K562 (cell line): Measurements from ENCODE around the gene CTSD. TPM values are rescaled to one million over a fixed set of nuclear protein-coding genes. Genes with fewer than 3 reads are reported as not detected.

Experiments used
- ATAC-seq: fragments of 200-7000 bp; cut with Tn5 transposase; 3 replicates; pipeline ENCODE4 v1.9.1; 2020; ENCODE audit warnings: moderate library complexity
- BruUV-seq: library from RNA; stranded (reverse); fragments of 400-500 nt; replicated peaks from 2 replicates; lab custom pipeline; 2021; lab: Mats Ljungman, UMichigan
- CTCF ChIA-PET: fragments of 300-600 bp; formaldehyde crosslinking; extraction: SDS; loops from one replicate; lab custom pipeline; 2021; ENCODE audit warnings: low intra/inter-chr PET ratio; lab: Yijun Ruan, JAX
- POLR2A ChIA-PET: fragments of 300-600, 350-650 bp; sonication (Branson Sonifier 250); formaldehyde crosslinking; extraction: SDS; loops from one replicate; lab custom pipeline; 2021; ENCODE audit warnings: antibody characterized with exemption, inconsistent platforms; lab: Yijun Ruan, JAX
- DNase-seq, 4 experiments: peaks; one replicate each; pipeline versions ENCODE4 v3.0.0 to v3.0.0-alpha.2; 2011 to 2018; ENCODE audit warnings: low spot score in 3 of 4, mixed read lengths in 3 of 4; ENCODE audit errors: extremely low read depth in 1 of 4
- FAIRE-seq: peaks from 2 replicates; lab custom pipeline; 2011; peaks lifted over from hg19 to GRCh38; lab: Jason Lieb, UNC
- H2AFZ ChIP-seq: 2 replicates; pipeline ENCODE4 v1.6.0; 2011; ENCODE audit warnings: low read depth, low read length, control low read depth, inconsistent platforms
- H3K27ac ChIP-seq: fragments of 200-600 bp; 3 replicates; pipeline ENCODE4 v1.8.0; 2011; ENCODE audit warnings: low read depth, mild to moderate bottlenecking, control low read depth, inconsistent platforms, low read length, moderate library complexity, mixed read lengths; ENCODE audit errors: extremely low read depth
- H3K27me3 ChIP-seq, 2 experiments: fragments of 300-600 bp in 1 of 2; 2 replicates in 1 of 2; 3 replicates in 1 of 2; pipeline versions ENCODE4 v1.6.0 to v1.8.0; 2011; ENCODE audit warnings: inconsistent platforms in 2 of 2, low read length in 2 of 2, mild to moderate bottlenecking in 1 of 2, mixed read lengths in 1 of 2, moderate library complexity in 1 of 2; ENCODE audit not compliant: control insufficient read depth in 2 of 2, insufficient read depth in 2 of 2
- H3K36me3 ChIP-seq: fragments of 300-600 bp; 3 replicates; pipeline ENCODE4 v1.8.0; 2011; ENCODE audit warnings: mild to moderate bottlenecking, low read length, inconsistent platforms; ENCODE audit not compliant: control insufficient read depth, insufficient read depth
- H3K4me1 ChIP-seq, 2 experiments: fragments of 200-600 bp in 1 of 2; replicated peaks in 1 of 2; 2 replicates in 1 of 2; 3 replicates in 1 of 2; pipeline versions ENCODE4 v1.5.1 to v1.8.0; 2011; ENCODE audit warnings: inconsistent platforms in 2 of 2, low read length in 2 of 2, mild to moderate bottlenecking in 1 of 2, mixed read lengths in 1 of 2, moderate library complexity in 1 of 2; ENCODE audit not compliant: control insufficient read depth in 2 of 2, insufficient read depth in 2 of 2
- H3K4me2 ChIP-seq: 2 replicates; pipeline ENCODE4 v1.6.1; 2011; ENCODE audit warnings: low read length, control low read depth, inconsistent platforms, mixed read lengths; ENCODE audit not compliant: insufficient read depth
- H3K4me3 ChIP-seq: fragments of 200-600 bp; sonication (generic), shearing (Covaris generic); 2 replicates; pipeline ENCODE4 v1.5.1; 2016; ENCODE audit warnings: control low read depth, inconsistent platforms
- H3K79me2 ChIP-seq: fragments of 200-600 bp; 3 replicates; pipeline ENCODE4 v1.8.0; 2011; ENCODE audit warnings: low read length, inconsistent platforms; ENCODE audit not compliant: control insufficient read depth, insufficient read depth
- H3K9ac ChIP-seq, 2 experiments: 2 replicates each; pipeline versions ENCODE4 v1.6.0 to v1.6.1; 2011; ENCODE audit warnings: low read depth in 2 of 2, low read length in 2 of 2, control low read depth in 1 of 2, inconsistent platforms in 1 of 2, mild to moderate bottlenecking in 1 of 2, mixed read lengths in 1 of 2; ENCODE audit not compliant: insufficient read depth in 1 of 2
- H3K9me1 ChIP-seq: one replicate; pipeline ENCODE4 v1.6.0; 2011; ENCODE audit warnings: inconsistent platforms, mild to moderate bottlenecking, low read length, moderate library complexity; ENCODE audit not compliant: control insufficient read depth, insufficient read depth
- H3K9me3 ChIP-seq: replicated peaks from 2 replicates; pipeline ENCODE4 v1.5.1; 2011; ENCODE audit warnings: low read depth, low read length, inconsistent platforms; ENCODE audit not compliant: control insufficient read depth, insufficient read depth
- H4K20me1 ChIP-seq: replicated peaks from 2 replicates; pipeline ENCODE4 v1.6.1; 2011; ENCODE audit warnings: low read length, inconsistent platforms, mixed read lengths; ENCODE audit not compliant: control insufficient read depth, insufficient read depth
- NFE2 ChIP-seq: IDR thresholded peaks from 2 replicates; pipeline ENCODE4 v1.6.1; 2014; ENCODE audit warnings: antibody characterized with exemption, low read depth
- NR4A1 ChIP-seq, 2 experiments: fragments of 250-450 bp in 1 of 2; fragments of 450-650 bp in 1 of 2; sonication (Bioruptor Pico) in 1 of 2; IDR thresholded peaks; 2 replicates each; pipeline versions ENCODE4 v1.4.0 to v1.6.1; 2016 to 2020; ENCODE audit warnings: mild to moderate bottlenecking in 2 of 2, missing compliant biosample characterization in 1 of 2, missing genetic modification characterization in 1 of 2, moderate library complexity in 1 of 2
- SNRNP70 ChIP-seq: fragments of 200-400 bp; formaldehyde crosslinking; optimal IDR thresholded peaks from 2 replicates; pipeline ENCODE3; 2017; ENCODE audit warnings: low read depth, low read length
- ZNF174 ChIP-seq: fragments of 250-450 bp; sonication (Bioruptor Pico); IDR thresholded peaks from 2 replicates; pipeline ENCODE4 v1.4.0; 2020; ENCODE audit warnings: mild to moderate bottlenecking
- WGBS: fragments of 100-300 bp; shearing (Covaris generic); methylation state at CpG from one replicate; pipeline ENCODE4 v1.1.6; 2016; ENCODE audit warnings: low coverage, mixed read lengths; ENCODE audit not compliant: insufficient coverage; ENCODE audit errors: missing lambda C conversion rate; 5-methylcytosine and 5-hydroxymethylcytosine counted together
- in situ Hi-C: fragments of 300-500 bp; cut with MboI; formaldehyde crosslinking; loops from 4 replicates; pipeline ENCODE4 v1.15.0; 2018; ENCODE audit warnings: inconsistent platforms, mixed read lengths
- intact Hi-C: fragments of 100-400 bp; cut with micrococcal nuclease; formaldehyde crosslinking; loops from 2 replicates; pipeline ENCODE4 v1.14.2; 2022
- polyA plus RNA-seq, 8 experiments: library from polyadenylated mRNA; depleted of rRNA in 4 of 8; stranded (reverse) in 5 of 8; unstranded in 3 of 8; fragments of >200 nt; fragmentation: Nextera tagmentation in 2 of 8; fragmentation: Illumina TruSeq in 1 of 8; extraction: Ambion mirVana in 2 of 8; extraction: Trizol in 1 of 8; gene quantifications; 2 replicates each; pipeline versions ENCODE4 v1.2.1 to v1.2.3, GENCODE V29; 2011 to 2014; ENCODE audit warnings: inconsistent platforms in 1 of 8, missing spikeins in 1 of 8
- total RNA-seq, 7 experiments: library from RNA; depleted of rRNA in 6 of 7; stranded (reverse); fragments of >200 nt in 6 of 7; fragmentation: Illumina TruSeq in 2 of 7; extraction: Trizol in 2 of 7; gene quantifications; 2 replicates each; pipeline versions ENCODE4 v1.2.1 to v1.2.3, GENCODE V29; 2011 to 2021; ENCODE audit warnings: low replicate concordance in 1 of 7
- TF ChIP-seq, protein P1 (sequence below): fragments of 450-650 bp; IDR thresholded peaks from 2 replicates; pipeline ENCODE4 v1.7.1; 2018; ENCODE audit warnings: mild to moderate bottlenecking, low read depth; ENCODE audit not compliant: partially characterized antibody

Gene CTSD
- total and polyA plus RNA-seq, 9 of the 15 experiments (the other 6 are each of a cell fraction or from before 2014, with no cell fraction given), result 1.0 to 112 (median 40.9) TPM

DNA sequence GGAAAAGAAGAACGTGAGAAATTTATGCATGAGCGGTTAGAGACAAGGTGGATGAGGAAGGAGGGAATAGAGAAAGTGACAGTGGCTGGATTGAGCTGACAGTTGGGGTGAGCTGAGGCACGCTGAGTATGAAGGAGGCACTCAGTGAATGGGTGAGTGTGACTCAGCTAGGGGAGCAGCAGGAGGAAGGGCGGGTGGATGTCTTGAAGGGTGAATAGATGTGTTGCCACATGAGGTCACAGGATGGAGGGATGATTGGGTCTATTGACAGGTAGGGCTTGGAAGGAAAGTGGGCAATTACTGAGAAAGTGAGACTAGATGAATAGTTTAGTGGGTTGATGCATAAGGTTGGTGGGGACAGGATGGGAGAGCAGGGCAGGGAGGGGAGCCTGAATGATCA lies 21.4 kb downstream of the CTSD start (continued):
- TF ChIP-seq, protein P1, sequence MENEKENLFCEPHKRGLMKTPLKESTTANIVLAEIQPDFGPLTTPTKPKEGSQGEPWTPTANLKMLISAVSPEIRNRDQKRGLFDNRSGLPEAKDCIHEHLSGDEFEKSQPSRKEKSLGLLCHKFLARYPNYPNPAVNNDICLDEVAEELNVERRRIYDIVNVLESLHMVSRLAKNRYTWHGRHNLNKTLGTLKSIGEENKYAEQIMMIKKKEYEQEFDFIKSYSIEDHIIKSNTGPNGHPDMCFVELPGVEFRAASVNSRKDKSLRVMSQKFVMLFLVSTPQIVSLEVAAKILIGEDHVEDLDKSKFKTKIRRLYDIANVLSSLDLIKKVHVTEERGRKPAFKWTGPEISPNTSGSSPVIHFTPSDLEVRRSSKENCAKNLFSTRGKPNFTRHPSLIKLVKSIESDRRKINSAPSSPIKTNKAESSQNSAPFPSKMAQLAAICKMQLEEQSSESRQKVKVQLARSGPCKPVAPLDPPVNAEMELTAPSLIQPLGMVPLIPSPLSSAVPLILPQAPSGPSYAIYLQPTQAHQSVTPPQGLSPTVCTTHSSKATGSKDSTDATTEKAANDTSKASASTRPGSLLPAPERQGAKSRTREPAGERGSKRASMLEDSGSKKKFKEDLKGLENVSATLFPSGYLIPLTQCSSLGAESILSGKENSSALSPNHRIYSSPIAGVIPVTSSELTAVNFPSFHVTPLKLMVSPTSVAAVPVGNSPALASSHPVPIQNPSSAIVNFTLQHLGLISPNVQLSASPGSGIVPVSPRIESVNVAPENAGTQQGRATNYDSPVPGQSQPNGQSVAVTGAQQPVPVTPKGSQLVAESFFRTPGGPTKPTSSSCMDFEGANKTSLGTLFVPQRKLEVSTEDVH, result no peak

DNA sequence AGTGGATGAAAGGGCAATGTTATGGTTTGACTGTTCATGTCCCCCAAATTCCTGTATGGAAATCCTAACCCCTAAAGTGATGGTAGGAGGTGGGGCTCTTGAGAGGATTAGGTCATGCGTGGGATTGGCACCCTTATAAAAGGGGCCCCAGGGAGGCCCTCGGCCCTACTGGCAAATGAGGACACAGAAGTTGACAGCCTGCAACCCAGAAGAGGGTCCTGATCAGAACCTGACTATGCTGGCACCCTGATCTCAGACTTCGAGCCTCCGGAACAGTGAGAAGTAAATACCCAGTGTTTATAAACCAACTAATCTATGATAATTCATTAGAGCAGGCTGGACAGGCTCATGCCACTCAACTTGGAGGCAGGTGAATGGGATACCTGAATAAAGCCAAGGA lies 22.0 kb downstream of the CTSD start:
- DNase-seq (no peak), ATAC-seq (no peak), FAIRE-seq (no peak)
- Histone ChIP-seq H4K20me1 (0 out of 2 replicates have a peak, but pooled peaks cover 4% of the 10 kb centered on the region), H3K27me3 (peaks cover 5 to 24% of the 10 kb centered on the region in 2 experiments; a peak in 3 of 5 replicates), H3K4me3 (no peak overlapping the region), H3K4me1 (peaks cover 0 to 5% of the 10 kb centered on the region in 2 experiments; a peak in 1 of 5 replicates), H2AFZ (no peak overlapping the region), H3K36me3 (no peaks in the 10 kb centered on the region), H3K9me1 (no peaks in the 10 kb centered on the region), H3K9me3 (peaks cover 8% of the 10 kb centered on the region), H3K79me2 (no peaks in the 10 kb centered on the region), H3K4me2 (no peak overlapping the region), H3K9ac (no peak overlapping the region), H3K27ac (no peak overlapping the region)
- no TSS peak for BruUV-seq
- in situ Hi-C loops (no loop called here), intact Hi-C loops (no loop called here)
- ChIA-PET POLR2A (no interaction called here), CTCF (no interaction called here)
- WGBS, result 0% methylated on average over 4 of the region's 4 CpGs
- TF ChIP-seq ZNF174, result no peak
- TF ChIP-seq SNRNP70, result no peak
- no peak for TF ChIP-seq NFE2
- no peak for TF ChIP-seq NR4A1 (CRISPR knock-in tag; IDR thresholded peaks at IDR 0.05)
- no peak for TF ChIP-seq NR4A1 (tag; IDR thresholded peaks at IDR 0.05)
